ENCODE data around the gene GLYATL2. TPM values are rescaled to one million over a fixed set of nuclear protein-coding genes. Genes with fewer than 3 reads are reported as not detected.

Gene GLYATL2
- total RNA-seq, 1 donor from 2014 or later: not detected

DNA sequence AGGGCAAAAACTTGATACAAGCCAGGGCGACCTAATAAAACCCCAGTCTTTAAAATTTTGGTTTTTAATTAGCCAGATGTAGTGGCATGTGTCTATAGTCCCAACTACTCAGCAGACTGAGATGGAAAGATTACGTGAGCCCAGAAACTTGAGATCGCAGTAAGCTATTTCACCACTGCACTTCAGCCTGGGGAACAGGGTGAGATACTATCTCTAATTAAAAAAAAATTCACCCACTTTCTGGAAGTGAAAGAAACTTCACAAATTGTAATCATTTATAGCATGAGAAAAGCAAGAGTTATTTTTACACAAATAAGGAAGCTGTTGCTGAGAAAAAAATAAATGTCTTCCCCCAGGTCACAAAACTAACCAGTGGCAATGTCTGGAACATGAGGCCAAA, 882 bp upstream of the GLYATL2 start:
- TF ChIP-seq, protein P1, sequence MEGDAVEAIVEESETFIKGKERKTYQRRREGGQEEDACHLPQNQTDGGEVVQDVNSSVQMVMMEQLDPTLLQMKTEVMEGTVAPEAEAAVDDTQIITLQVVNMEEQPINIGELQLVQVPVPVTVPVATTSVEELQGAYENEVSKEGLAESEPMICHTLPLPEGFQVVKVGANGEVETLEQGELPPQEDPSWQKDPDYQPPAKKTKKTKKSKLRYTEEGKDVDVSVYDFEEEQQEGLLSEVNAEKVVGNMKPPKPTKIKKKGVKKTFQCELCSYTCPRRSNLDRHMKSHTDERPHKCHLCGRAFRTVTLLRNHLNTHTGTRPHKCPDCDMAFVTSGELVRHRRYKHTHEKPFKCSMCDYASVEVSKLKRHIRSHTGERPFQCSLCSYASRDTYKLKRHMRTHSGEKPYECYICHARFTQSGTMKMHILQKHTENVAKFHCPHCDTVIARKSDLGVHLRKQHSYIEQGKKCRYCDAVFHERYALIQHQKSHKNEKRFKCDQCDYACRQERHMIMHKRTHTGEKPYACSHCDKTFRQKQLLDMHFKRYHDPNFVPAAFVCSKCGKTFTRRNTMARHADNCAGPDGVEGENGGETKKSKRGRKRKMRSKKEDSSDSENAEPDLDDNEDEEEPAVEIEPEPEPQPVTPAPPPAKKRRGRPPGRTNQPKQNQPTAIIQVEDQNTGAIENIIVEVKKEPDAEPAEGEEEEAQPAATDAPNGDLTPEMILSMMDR (IDR thresholded peaks at IDR 0.05; ENCODE audit: insufficient read depth, low read length, severe bottlenecking): no peak
- FAIRE-seq: no peak
- no peak for DNase-seq (ENCODE audit: low read depth)
- Histone ChIP-seq H3K36me3 (ENCODE audit: control insufficient read depth, insufficient read depth, low read length) (no peaks in the 10 kb centered on the region), H3K27me3 (ENCODE audit: control insufficient read depth, insufficient read depth, low read length) (peaks cover 2% of the 10 kb centered on the region), H3K4me3 (ENCODE audit: low read depth, low read length) (no peak overlapping the region)

DNA sequence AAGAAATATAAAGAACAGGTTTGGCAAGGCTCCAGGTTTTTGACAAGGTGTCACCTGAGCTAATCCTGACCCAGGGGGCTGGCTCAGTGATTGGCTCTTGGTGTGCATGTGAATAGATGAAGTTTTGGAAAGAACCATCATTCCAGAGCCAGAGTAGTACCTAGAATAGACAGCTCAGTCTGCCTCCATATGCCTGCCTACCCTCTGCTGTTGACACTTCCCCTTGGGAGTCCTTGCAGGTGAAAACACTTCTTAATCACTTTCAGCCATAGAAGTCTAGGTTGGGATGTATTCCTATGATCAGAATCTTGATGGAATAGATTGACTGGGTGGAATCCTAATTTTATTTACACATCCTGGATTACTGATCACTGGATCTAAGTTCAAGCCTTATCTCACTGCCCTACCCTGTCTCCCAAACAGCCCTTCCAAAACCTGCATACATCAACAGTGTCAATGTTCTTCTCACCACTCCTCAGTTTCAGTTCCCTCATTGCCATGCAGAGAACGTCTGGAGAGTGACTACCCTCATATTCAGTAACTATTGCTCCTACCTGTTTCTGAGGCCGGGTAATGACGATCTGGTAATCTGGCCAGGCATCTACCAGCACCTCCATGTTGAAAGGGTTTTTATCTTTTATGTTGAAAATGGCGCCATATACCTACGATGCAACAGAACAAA, 6.7 kb downstream of the GLYATL2 start:
- no peak overlapping the region for H3K4me3 ChIP-seq (ENCODE audit: low read depth, low read length)
- no peaks in the 10 kb centered on the region for H3K27me3 ChIP-seq (ENCODE audit: control insufficient read depth, insufficient read depth, low read length)
- no peaks in the 10 kb centered on the region for H3K36me3 ChIP-seq (ENCODE audit: control insufficient read depth, insufficient read depth, low read length)
- TF ChIP-seq, protein P1 (IDR thresholded peaks at IDR 0.05; ENCODE audit: insufficient read depth, low read length, severe bottlenecking): no peak
- DNase-seq (ENCODE audit: low read depth): no peak
- no peak for FAIRE-seq

DNA sequence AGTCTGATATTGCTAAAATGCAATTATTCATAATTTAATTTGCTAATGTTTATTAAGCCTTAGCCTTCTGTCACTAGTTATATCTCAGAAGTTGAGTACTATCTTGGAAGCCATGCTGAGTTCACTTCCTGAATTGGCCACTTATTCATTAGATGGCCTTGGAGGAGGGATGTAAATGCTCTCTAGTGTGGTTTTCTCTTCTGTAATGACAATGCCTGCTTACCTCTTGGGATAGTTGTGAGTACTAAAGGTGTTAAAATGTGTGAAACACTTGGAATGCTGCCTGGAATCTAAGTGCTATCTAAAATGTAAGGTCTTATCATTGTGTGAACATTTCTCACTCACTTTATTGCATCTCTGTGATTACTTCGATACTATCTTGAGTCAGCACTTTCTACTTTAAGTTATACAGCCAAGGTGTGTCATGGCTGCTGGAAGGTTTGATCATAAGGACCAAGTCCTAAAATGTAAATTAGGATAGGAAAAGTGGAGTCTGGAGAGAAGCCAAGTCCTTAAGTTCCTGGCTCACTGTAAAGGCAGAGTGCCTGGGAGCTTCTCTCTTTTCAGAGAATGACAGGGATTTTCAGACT, 12.4 kb downstream of the GLYATL2 start:
- FAIRE-seq (no peak), DNase-seq (ENCODE audit: low read depth) (peak; percentile 63)
- Histone ChIP-seq H3K4me3 (ENCODE audit: low read depth, low read length) (no peak overlapping the region), H3K36me3 (ENCODE audit: control insufficient read depth, insufficient read depth, low read length) (no peaks in the 10 kb centered on the region), H3K27me3 (ENCODE audit: control insufficient read depth, insufficient read depth, low read length) (no peaks in the 10 kb centered on the region)
- TF ChIP-seq, protein P1 (IDR thresholded peaks at IDR 0.05; ENCODE audit: insufficient read depth, low read length, severe bottlenecking): no peak

DNA sequence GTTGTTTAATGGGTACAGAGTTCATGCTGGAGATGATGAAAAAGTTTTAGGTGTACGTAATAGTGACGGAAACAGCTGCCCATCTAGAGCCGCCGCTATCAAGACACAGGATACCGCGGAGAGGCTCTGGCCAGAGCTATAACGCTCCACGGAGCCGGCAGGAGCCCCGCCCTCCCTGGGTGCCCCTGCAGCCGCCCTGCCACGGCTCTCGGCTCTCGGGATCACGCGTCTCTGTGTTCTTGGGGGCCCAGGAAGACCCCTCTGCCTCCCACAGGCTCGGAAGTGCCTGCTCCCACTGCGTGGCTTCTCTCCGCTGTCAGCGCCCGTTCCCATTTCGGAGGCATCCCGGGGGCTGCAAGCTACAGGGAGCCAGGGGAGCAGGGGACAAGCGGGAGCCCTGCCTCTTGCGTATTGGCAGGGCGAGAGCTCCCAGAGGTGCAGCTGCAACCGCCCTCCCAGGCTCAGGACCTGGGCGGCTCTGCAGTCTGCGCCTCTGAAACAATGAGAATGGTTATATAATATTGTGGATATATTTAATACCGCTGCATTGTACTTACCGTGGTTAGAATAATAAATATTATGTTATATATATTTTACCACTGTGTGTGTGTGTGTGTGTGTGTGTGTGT, 13.7 kb downstream of the GLYATL2 start:
- TF ChIP-seq, protein P1 (IDR thresholded peaks at IDR 0.05; ENCODE audit: insufficient read depth, low read length, severe bottlenecking): no peak
- no peak overlapping the region for H3K4me3 ChIP-seq (ENCODE audit: low read depth, low read length)
- no peak for FAIRE-seq

DNA sequence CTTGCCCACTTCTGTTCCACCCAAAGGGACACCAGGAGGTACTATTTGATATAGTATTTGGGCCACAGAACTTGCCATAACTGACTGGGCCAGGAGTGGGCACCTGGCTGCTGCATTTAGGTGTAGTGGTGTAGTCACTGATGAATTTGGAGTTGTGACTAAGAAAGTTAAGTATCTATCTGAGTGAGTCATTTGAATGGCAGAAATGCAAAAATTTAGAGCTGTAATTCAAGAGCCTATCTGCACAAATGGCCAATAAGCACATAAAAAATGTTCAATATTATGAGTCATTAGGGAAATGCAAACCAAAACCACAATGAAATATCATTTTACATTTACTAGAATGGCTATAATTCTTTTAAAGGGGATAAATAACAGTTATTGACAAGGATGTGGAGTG, 14.7 kb downstream of the GLYATL2 start:
- no peak for FAIRE-seq
- TF ChIP-seq, protein P1 (IDR thresholded peaks at IDR 0.05; ENCODE audit: insufficient read depth, low read length, severe bottlenecking): no peak

More for the DNA sequence above, 13.7 kb downstream of the GLYATL2 start:
- Histone ChIP-seq H3K27me3 (ENCODE audit: control insufficient read depth, insufficient read depth, low read length) (no peaks in the 10 kb centered on the region), H3K36me3 (ENCODE audit: control insufficient read depth, insufficient read depth, low read length) (no peaks in the 10 kb centered on the region)
- no peak for DNase-seq (ENCODE audit: low read depth)

More for the DNA sequence above, 14.7 kb downstream of the GLYATL2 start:
- Histone ChIP-seq H3K27me3 (ENCODE audit: control insufficient read depth, insufficient read depth, low read length) (no peaks in the 10 kb centered on the region), H3K4me3 (ENCODE audit: low read depth, low read length) (no peak overlapping the region), H3K36me3 (ENCODE audit: control insufficient read depth, insufficient read depth, low read length) (no peaks in the 10 kb centered on the region)
- DNase-seq (ENCODE audit: low read depth): peak; percentile 90
